PFSK-1 (cell line): Measurements from ENCODE around the gene MYH9.

Source experiments
- POLR2AphosphoS5 ChIP-seq: IDR thresholded peaks from 2 replicates; pipeline ENCODE4 v1.6.1; 2012; ENCODE audit warnings: low read depth, mild to moderate bottlenecking, control low read depth, low read length, moderate library complexity
- SIN3A ChIP-seq: IDR thresholded peaks from 2 replicates; pipeline ENCODE4 v1.6.1; 2012; ENCODE audit warnings: mild to moderate bottlenecking, low read length, moderate library complexity, borderline replicate concordance; ENCODE audit not compliant: insufficient read depth
- TAF1 ChIP-seq: IDR thresholded peaks from 2 replicates; pipeline ENCODE4 v1.6.1; 2012; ENCODE audit warnings: low read length, control low read depth, borderline replicate concordance; ENCODE audit not compliant: insufficient read depth

DNA sequence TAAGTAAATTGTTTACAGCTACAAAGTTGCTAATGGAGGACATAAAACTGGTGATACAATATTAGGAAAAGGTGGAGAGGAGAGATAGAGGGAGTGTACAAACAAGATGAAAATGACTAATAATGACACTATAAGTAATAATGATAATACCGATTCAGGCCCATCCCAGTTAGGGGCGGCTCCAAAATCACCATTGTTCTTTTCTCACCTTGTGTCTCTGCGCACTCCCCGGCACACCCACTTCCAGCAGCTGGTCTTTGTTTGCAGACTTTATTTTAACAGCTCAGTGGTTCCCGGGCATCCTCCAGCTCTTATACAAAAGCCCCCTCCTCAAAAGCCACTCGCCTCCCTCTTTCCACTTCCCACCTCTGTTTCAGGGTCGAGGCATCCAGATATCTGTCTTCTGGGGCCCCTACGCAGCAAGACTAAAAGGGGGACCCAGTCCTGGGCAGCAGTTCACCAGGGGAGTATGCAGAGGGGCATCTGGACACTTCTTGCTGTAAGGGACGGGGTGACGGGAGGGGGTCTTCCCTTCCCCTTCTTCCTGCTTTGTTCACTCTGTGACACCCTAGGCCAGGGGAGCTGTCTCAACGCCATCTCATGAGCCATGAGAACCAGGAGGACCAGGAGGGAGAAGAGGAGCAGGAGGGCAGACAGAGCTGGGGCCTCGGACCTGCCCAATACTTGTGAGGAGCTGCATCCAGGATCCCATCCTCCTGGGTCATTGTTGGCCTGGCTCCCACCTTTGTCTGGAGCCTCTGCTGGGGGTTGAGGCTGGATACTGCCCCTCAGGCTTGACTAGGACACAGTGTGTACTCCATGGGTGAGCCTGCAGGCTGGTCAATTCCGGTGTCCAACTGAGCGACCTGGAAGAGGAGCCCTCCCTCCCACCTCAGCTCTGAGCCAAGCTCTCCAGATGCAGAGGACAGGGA, 151.1 kb downstream of the MYH9 start:
- TF ChIP-seq POLR2AphosphoS5 = no peak
- TF ChIP-seq TAF1 = no peak
- TF ChIP-seq SIN3A = no peak
